Kidney (tissue), 14 donors: ENCODE measurements around the gene OR1K1. TPM values are rescaled to one million over a fixed set of nuclear protein-coding genes. Genes with fewer than 3 reads are reported as not detected.
"Not testable (repeated sequence)": the region's sequence is repeated elsewhere in the genome, so short reads cannot be mapped to it uniquely, and the experiment has no call there.

Experiments used
- DNase-seq, 5 donors: peaks; one replicate each; pipeline ENCODE4 v3.0.0-alpha.2; 2013 to 2020
- FAIRE-seq: peaks from 2 replicates; lab custom pipeline; 2012; peaks lifted over from hg19 to GRCh38; lab: Jason Lieb, UNC
- H3K27ac ChIP-seq, 2 donors: one replicate each; pipeline ENCODE4 v1.7.0; 2013; ENCODE audit warnings: low read depth in 2 of 2, low read length in 2 of 2, inconsistent platforms in 1 of 2
- H3K27me3 ChIP-seq: one replicate; pipeline ENCODE4 v1.7.1; 2013; ENCODE audit warnings: low read length, inconsistent platforms; ENCODE audit not compliant: control insufficient read depth, insufficient read depth
- H3K36me3 ChIP-seq, 3 donors: one replicate each; pipeline versions ENCODE4 v1.7.0 to v1.7.1; 2013; ENCODE audit warnings: low read length in 3 of 3, control low read depth in 1 of 3, inconsistent platforms in 1 of 3; ENCODE audit not compliant: insufficient read depth in 3 of 3, control insufficient read depth in 2 of 3
- H3K4me1 ChIP-seq, 3 donors: one replicate each; pipeline versions ENCODE4 v1.7.0 to v1.7.1; 2013; ENCODE audit warnings: low read length in 3 of 3, inconsistent platforms in 1 of 3, low read depth in 1 of 3; ENCODE audit not compliant: control insufficient read depth in 2 of 3, insufficient read depth in 2 of 3
- H3K4me3 ChIP-seq, 3 donors: one replicate each; pipeline versions ENCODE4 v1.7.0 to v1.8.1; 2013; ENCODE audit warnings: low read length in 3 of 3, control low read depth in 1 of 3, inconsistent platforms in 1 of 3
- H3K9ac ChIP-seq, 3 donors: one replicate each; pipeline versions ENCODE4 v1.7.0 to v1.7.1; 2013; ENCODE audit warnings: low read length in 3 of 3, control low read depth in 1 of 3, inconsistent platforms in 1 of 3
- H3K9me3 ChIP-seq, 3 donors: one replicate each; pipeline versions ENCODE4 v1.7.0 to v1.7.1; 2013; ENCODE audit warnings: low read length in 3 of 3, control low read depth in 1 of 3, inconsistent platforms in 1 of 3; ENCODE audit not compliant: control insufficient read depth in 2 of 3, insufficient read depth in 1 of 3
- CTCF ChIP-seq: IDR thresholded peaks from 3 replicates; pipeline ENCODE4 v1.5.1; 2012; ENCODE audit warnings: mild to moderate bottlenecking, moderate library complexity, borderline replicate concordance; ENCODE audit not compliant: insufficient read depth; ENCODE audit errors: extremely low read depth
- intact Hi-C: fragments of 100-400 bp; cut with DNase I; formaldehyde crosslinking; loops from one replicate; pipeline ENCODE4 v1.11.1; 2022
- polyA plus RNA-seq: library from polyadenylated mRNA; stranded (reverse); fragments of 350-450 nt; fragmentation: Illumina TruSeq; extraction: RNeasy Lipid Tissue Mini Kit (QIAGEN cat#74804); gene quantifications from one replicate; pipeline ENCODE4 v1.2.3, GENCODE V29; 2014; ENCODE audit warnings: low read depth, low replicate concordance; ENCODE audit not compliant: insufficient read depth
- total RNA-seq: library from RNA; stranded (reverse); fragmentation: NEBNext Ultra II Directional; extraction: Animal tissue kit (Norgen Biotek cat#: 25700); gene quantifications from one replicate; pipeline ENCODE4 v1.2.1, GENCODE V29; 2021
- donor health status: control.
- donor health status: control.
- donor health status: control.
- donor health status: control.
- donor health status: control.
- donor health status: DM: yes; HTN: yes; CAD: no.
- donor health status: Normal renal cell carcinoma (clear cell type).

The OR1K1 gene
- total and polyA plus RNA-seq, 2 donors from 2014 or later: not detected

DNA sequence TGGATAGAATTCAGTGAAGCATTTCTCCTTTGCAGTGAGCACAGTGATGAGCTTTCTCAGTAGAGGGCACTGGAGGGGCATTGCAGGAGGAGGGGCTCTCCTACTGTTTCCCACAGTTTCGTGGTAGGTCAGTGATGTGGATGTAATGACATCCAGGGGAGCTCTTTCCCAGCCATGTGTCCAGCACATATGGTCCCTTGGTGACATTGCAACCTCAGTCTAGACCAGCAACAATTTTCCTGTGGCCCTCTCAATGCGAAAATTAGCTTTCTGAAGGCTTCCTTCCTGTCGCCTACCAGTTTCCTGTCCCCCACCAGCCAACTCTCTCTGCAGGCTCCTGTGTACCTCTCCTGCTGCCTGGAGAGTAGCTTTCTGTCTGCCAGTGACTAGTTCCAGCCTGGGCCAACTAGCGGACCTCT, 35.4 kb downstream of the OR1K1 start:
- DNase-seq (peak in 2 of 5 donors; percentile 9 to 37), FAIRE-seq (no peak)
- no peaks in the 10 kb centered on the region for H3K9me3 ChIP-seq
- no peak for TF ChIP-seq CTCF
- H3K4me3 ChIP-seq: no peak overlapping the region
- no peak overlapping the region for H3K27ac ChIP-seq
- H3K27me3 ChIP-seq: no peaks in the 10 kb centered on the region
- intact Hi-C loops: no loop called here
- H3K4me1 ChIP-seq: no peaks in the 10 kb centered on the region
- H3K9ac ChIP-seq: no peak overlapping the region
- no peaks in the 10 kb centered on the region for H3K36me3 ChIP-seq

DNA sequence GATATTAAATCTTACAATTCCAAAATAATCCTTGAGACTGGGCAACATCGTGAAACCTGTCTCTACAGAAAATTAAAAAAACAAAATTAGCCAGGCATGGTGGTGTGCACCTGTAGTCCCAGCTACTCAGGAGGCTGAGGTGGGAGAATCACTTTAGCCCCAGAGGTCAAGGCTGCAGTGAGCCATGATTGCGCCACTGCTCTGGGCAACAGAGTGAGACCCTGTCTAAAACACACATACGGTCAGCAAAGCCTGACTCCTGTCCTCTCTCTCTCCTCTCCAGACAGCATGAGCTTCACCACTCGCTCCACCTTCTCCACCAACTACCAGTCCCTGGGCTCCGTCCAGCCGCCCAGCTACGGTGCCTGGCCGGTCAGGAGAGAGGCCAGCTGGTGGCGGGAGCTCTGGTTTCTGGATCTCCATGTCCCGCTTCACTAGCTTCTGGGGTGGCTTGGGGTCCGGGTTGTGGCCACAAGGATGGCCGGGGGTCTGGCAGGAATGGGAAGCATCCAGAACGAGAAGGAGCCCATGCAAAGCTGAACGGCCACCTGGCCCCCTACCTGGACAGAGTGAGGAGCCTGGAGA, 37.4 kb downstream of the OR1K1 start:
- no peaks in the 10 kb centered on the region for H3K36me3 ChIP-seq
- H3K4me3 ChIP-seq: no peak overlapping the region
- no peaks in the 10 kb centered on the region for H3K9me3 ChIP-seq
- H3K27me3 ChIP-seq: no peaks in the 10 kb centered on the region
- no peak for TF ChIP-seq CTCF
- H3K9ac ChIP-seq: no peak overlapping the region
- FAIRE-seq (no peak), DNase-seq (no peak)
- H3K27ac ChIP-seq: no peak overlapping the region
- no peaks in the 10 kb centered on the region for H3K4me1 ChIP-seq
- intact Hi-C loops: no loop called here

DNA sequence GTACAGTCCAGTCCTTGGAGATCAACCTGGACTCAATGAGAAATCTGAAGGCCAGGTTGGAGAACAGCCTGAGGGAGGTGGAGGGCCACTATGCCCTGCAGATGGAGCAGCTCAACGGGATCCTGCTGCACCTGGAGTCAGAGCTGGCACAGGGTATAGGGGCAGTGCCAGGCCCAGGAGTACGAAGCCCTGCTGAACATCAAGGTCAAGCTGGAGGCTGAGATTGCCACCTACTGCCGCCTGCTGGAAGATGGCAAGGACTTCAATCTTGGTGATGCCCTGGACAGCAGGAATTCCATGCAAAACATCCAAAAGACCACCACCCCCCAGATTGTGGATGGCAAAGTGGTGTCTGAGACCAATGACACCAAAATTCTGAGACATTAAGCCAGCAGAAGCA, 38.5 kb downstream of the OR1K1 start:
- FAIRE-seq, H3K4me3 ChIP-seq, H3K4me1 ChIP-seq, H3K36me3 ChIP-seq, H3K27me3 ChIP-seq, H3K9ac ChIP-seq, H3K27ac ChIP-seq, DNase-seq, intact Hi-C loops, H3K9me3 ChIP-seq: not testable (repeated sequence)

DNA sequence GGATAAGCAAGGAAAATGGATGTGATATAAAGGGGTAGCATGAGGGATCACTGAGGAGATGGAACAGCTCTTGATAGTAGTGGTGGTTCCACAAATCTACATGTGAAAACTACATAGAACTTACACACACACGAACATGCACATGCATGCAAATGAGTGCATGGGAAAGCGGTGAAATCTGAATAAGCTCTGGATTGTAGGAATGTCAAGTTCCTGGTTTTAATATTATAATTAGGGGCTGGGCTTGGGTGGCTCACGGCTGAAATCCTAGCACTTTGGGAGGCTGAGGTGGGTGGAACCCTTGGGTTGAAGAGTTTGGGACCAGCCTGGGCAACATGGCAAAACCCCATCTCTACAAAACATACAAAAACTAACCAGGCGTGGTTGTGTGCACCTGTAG, 41.6 kb downstream of the OR1K1 start:
- Histone ChIP-seq H3K36me3 (peaks cover 0 to 2% (median under 1%) of the 10 kb centered on the region in 3 donors), H3K9ac (no peak overlapping the region), H3K4me1 (no peaks in the 10 kb centered on the region), H3K27ac (no peak overlapping the region), H3K27me3 (no peaks in the 10 kb centered on the region), H3K9me3 (no peaks in the 10 kb centered on the region), H3K4me3 (no peak overlapping the region)
- DNase-seq: no peak
- intact Hi-C loops: no loop called here
- no peak for TF ChIP-seq CTCF
- FAIRE-seq: no peak
